CD4-positive, alpha-beta T cell (primary cell): ENCODE data around the gene AQP6. TPM values are rescaled to one million over a fixed set of nuclear protein-coding genes. Genes with fewer than 3 reads are reported as not detected.

Experiments used
- ATAC-seq: fragments of 200-7000 bp; cut with Tn5 transposase; one replicate; pipeline ENCODE4 v1.10.0; 2022; ENCODE audit warnings: mild to moderate bottlenecking; ENCODE audit not compliant: poor library complexity
- CTCF ChIA-PET: fragments of 350-600 bp; sonication (Branson Sonifier 250); formaldehyde crosslinking; loops from one replicate; lab custom pipeline; 2021; ENCODE audit warnings: antibody characterized with exemption, inconsistent platforms; lab: Charles Lee
- POLR2A ChIA-PET: fragments of 350-600 bp; sonication (Branson Sonifier 250); formaldehyde crosslinking; loops from one replicate; lab custom pipeline; 2021; ENCODE audit warnings: antibody characterized with exemption, inconsistent platforms; lab: Charles Lee
- DNase-seq, 14 experiments: peaks; one replicate each; pipeline ENCODE4 v3.0.0-alpha.2; 2013 to 2020; ENCODE audit warnings: mixed read lengths in 2 of 14
- H3K27ac ChIP-seq, 2 donors: one replicate each; pipeline versions ENCODE4 v1.5.1 to v1.7.0; 2013; ENCODE audit warnings: low read length in 2 of 2, low read depth in 1 of 2, mild to moderate bottlenecking in 1 of 2
- H3K27me3 ChIP-seq, 2 experiments: 1 replicate in 1 of 2; 2 replicates in 1 of 2; pipeline versions ENCODE4 v1.6.1 to v1.7.0; 2013; ENCODE audit warnings: low read length in 2 of 2, control low read depth in 1 of 2, mild to moderate bottlenecking in 1 of 2, moderate library complexity in 1 of 2; ENCODE audit not compliant: insufficient read depth in 2 of 2, control insufficient read depth in 1 of 2
- H3K36me3 ChIP-seq: one replicate; pipeline ENCODE4 v1.6.1; 2013; ENCODE audit warnings: low read length, control low read depth; ENCODE audit not compliant: insufficient read depth
- H3K4me1 ChIP-seq: one replicate; pipeline ENCODE4 v1.6.1; 2013; ENCODE audit warnings: low read length, control low read depth; ENCODE audit not compliant: insufficient read depth
- H3K4me3 ChIP-seq: one replicate; pipeline ENCODE4 v1.5.1; 2013; ENCODE audit warnings: mild to moderate bottlenecking, low read length, moderate library complexity
- H3K9me3 ChIP-seq, 2 experiments: 1 replicate in 1 of 2; 2 replicates in 1 of 2; pipeline versions ENCODE4 v1.6.1 to v1.7.0; 2013; ENCODE audit warnings: low read length in 2 of 2, mild to moderate bottlenecking in 2 of 2, control low read depth in 1 of 2, moderate library complexity in 1 of 2; ENCODE audit not compliant: control insufficient read depth in 1 of 2, insufficient read depth in 1 of 2
- H3K27ac Mint-ChIP-seq: one replicate; pipeline ENCODE4 v1.8.0; 2020; ENCODE audit warnings: mixed read lengths
- H3K27me3 Mint-ChIP-seq: one replicate; pipeline ENCODE4 v1.8.0; 2021; ENCODE audit warnings: mixed read lengths
- H3K36me3 Mint-ChIP-seq: one replicate; pipeline ENCODE4 v1.8.0; 2021; ENCODE audit warnings: low read depth, mixed read lengths
- H3K4me1 Mint-ChIP-seq: one replicate; pipeline ENCODE4 v1.8.0; 2021; ENCODE audit warnings: low read depth, mixed read lengths
- H3K4me3 Mint-ChIP-seq: one replicate; pipeline ENCODE4 v1.8.0; 2020; ENCODE audit warnings: mild to moderate bottlenecking, mixed read lengths
- H3K9me3 Mint-ChIP-seq: one replicate; pipeline ENCODE4 v1.8.0; 2020; ENCODE audit warnings: mixed read lengths
- intact Hi-C, 2 experiments: fragments of 100-400 bp; cut with DNase I in 1 of 2; cut with micrococcal nuclease in 1 of 2; formaldehyde crosslinking; loops; one replicate each; pipeline versions ENCODE4 v1.15.1 to v1.9.0; 2023 to 2025; cut with DNase I, micrococcal nuclease
- total RNA-seq, 174 experiments: library from RNA in 2 of 174; stranded (reverse) in 2 of 174; gene quantifications; one replicate each; pipeline ENCODE4 v1.2.3 and lab custom pipeline; 2021 to 2026
- TF ChIP-seq, protein P1 (sequence below): fragments of 200-600 bp; IDR thresholded peaks from one replicate; pipeline ENCODE4 v1.8.0; 2022; ENCODE audit warnings: antibody characterized with exemption, mild to moderate bottlenecking

The AQP6 gene
- total RNA-seq, 2 experiments from 2014 or later: not detected

DNA sequence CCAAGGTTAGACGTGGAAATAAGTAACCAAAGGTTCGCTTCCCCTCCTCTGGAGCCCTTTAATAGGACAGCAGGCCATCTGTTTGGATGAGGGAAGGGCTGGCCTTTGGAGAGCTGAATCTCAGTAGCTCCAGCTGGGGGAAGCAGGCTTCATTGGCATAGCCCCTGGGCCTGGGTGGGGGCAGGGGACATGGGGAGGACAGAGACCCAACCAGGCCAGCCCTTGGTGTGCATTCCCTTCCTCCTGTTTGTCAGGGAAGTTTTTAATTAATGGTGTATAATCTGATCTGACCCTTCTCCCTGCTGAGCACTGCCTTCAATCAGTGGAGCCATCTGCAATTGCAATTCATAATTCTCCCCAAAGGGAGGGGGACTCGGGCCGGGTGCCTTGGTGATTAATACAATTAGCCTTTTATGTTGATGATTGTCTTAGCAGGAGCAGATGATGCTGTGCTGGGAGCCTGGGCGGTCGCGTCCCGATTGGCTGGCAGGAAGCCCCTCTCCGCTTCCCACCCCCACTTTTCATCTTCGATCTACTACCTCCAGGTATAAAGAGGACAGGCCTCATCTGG, 6.4 kb downstream of the AQP6 start:
- Mint-ChIP-seq H3K4me3 (no peak overlapping the region), H3K4me1 (no peaks in the 10 kb centered on the region), H3K27ac (no peak overlapping the region), H3K27me3 (no peaks in the 10 kb centered on the region), H3K36me3 (no peaks in the 10 kb centered on the region), H3K9me3 (no peaks in the 10 kb centered on the region)
- no peak overlapping the region for H3K4me3 ChIP-seq
- no peaks in the 10 kb centered on the region for H3K27me3 ChIP-seq
- H3K36me3 ChIP-seq: no peaks in the 10 kb centered on the region
- TF ChIP-seq, protein P1, sequence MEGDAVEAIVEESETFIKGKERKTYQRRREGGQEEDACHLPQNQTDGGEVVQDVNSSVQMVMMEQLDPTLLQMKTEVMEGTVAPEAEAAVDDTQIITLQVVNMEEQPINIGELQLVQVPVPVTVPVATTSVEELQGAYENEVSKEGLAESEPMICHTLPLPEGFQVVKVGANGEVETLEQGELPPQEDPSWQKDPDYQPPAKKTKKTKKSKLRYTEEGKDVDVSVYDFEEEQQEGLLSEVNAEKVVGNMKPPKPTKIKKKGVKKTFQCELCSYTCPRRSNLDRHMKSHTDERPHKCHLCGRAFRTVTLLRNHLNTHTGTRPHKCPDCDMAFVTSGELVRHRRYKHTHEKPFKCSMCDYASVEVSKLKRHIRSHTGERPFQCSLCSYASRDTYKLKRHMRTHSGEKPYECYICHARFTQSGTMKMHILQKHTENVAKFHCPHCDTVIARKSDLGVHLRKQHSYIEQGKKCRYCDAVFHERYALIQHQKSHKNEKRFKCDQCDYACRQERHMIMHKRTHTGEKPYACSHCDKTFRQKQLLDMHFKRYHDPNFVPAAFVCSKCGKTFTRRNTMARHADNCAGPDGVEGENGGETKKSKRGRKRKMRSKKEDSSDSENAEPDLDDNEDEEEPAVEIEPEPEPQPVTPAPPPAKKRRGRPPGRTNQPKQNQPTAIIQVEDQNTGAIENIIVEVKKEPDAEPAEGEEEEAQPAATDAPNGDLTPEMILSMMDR: no peak
- ATAC-seq (no peak), DNase-seq (no peak)
- POLR2A ChIA-PET: no interaction called here
- intact Hi-C loops: no loop called here
- H3K4me1 ChIP-seq: no peaks in the 10 kb centered on the region
- H3K27ac ChIP-seq: no peak overlapping the region
- no peaks in the 10 kb centered on the region for H3K9me3 ChIP-seq
- CTCF ChIA-PET: interaction anchor here (2.3 to 3.0 kb wide), 2 partner anchors 12 kb away, joined by 11 to 12 read pairs; no protein-coding TSS in a partner anchor

DNA sequence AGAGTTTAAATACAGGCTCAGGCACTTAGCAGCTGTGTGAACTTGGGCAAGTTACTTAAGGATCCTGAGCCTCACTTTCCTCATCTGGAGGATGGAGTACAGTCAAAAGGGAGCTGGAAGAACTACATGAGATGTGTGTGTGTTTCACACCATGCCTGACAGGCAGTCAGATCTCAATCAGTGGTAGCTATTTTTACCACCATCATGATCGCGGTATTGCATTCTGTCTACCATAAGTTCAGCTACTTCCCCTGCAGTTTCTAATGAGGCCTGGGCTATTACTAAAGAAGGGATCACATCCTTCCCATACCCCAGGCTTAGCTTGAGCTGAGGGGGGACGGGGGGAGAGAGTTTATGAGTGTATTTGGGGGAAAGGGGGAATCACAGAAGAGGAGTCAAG, 7.0 kb downstream of the AQP6 start:
- Mint-ChIP-seq H3K4me1 (no peaks in the 10 kb centered on the region), H3K27ac (no peak overlapping the region), H3K4me3 (no peak overlapping the region), H3K9me3 (no peaks in the 10 kb centered on the region), H3K27me3 (no peaks in the 10 kb centered on the region), H3K36me3 (no peaks in the 10 kb centered on the region)
- intact Hi-C loops: no loop called here
- H3K4me3 ChIP-seq: no peak overlapping the region
- POLR2A ChIA-PET: no interaction called here
- DNase-seq (no peak), ATAC-seq (no peak)
- H3K27ac ChIP-seq: no peak overlapping the region
- no peaks in the 10 kb centered on the region for H3K27me3 ChIP-seq
- no peaks in the 10 kb centered on the region for H3K4me1 ChIP-seq
- CTCF ChIA-PET: interaction anchor here (0.6 to 2.3 kb wide), 3 partner anchors 11 to 59 kb away, joined by 3 to 11 read pairs (median 3); no protein-coding TSS in a partner anchor
- H3K9me3 ChIP-seq: no peaks in the 10 kb centered on the region
- H3K36me3 ChIP-seq: no peaks in the 10 kb centered on the region
- TF ChIP-seq, protein P1: no peak

DNA sequence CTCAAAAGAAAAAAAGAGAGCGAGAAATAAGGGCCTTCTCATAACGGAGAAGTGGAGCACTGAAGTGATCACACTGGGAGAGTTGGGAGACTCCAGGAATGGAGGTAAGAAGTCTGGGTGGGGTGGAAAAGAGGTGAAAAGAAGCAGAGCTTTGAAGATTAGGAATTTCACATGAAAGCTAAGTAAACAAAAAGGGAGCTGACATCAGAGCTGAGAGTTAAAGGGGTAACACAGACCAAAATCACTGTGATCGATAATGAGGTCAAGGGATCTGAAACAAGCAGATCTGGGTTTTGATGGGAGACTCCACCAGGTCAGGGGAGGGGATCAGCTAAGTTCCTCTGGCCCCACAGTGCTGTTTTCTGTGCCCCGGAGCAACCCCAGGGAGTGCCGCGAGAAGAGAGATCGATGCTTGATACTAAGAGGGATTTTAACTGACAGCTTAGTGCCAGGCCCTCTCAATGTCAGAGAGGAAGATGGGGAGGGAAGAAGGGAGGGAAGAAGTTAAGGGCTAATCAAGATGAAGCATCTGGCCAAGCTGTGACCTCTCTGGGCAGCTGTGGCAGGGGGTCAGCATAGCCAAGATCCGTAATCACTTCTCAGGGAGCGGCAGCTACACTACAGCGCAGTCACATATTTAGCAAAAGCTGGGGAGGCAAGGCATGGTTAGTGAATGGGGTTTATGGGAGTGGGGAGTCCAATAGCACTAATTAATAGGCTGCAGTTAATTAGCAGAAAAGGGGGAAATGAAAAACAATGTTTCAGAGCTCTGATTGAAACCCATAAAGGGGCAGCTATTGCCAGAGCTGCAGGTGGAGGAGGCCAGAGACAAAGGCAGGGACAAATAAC, 8.0 kb downstream of the AQP6 start:
- Histone ChIP-seq H3K27me3 (no peaks in the 10 kb centered on the region), H3K4me3 (no peak overlapping the region), H3K9me3 (no peaks in the 10 kb centered on the region), H3K4me1 (no peaks in the 10 kb centered on the region), H3K27ac (no peak overlapping the region), H3K36me3 (no peaks in the 10 kb centered on the region)
- Mint-ChIP-seq H3K27me3 (no peaks in the 10 kb centered on the region), H3K36me3 (no peaks in the 10 kb centered on the region), H3K27ac (no peak overlapping the region), H3K4me3 (no peak overlapping the region), H3K9me3 (no peaks in the 10 kb centered on the region), H3K4me1 (no peaks in the 10 kb centered on the region)
- intact Hi-C loops: no loop called here
- ChIA-PET POLR2A (no interaction called here), CTCF (interaction anchor here (1.6 to 2.3 kb wide), 2 partner anchors 14 to 58 kb away, joined by 3 to 11 read pairs; no protein-coding TSS in a partner anchor)
- DNase-seq (no peak), ATAC-seq (no peak)
- TF ChIP-seq, protein P1: no peak
